NCI-H82 treated with DMSO at 0.1 percent for 48 hours (cell line): ENCODE data around the gene FRMD8.

Source experiments
- DNase-seq: peaks from one replicate; lab custom pipeline; 2025; ENCODE audit not compliant: unreplicated experiment; lab: John Stamatoyannopoulos, UW

The FRMD8 gene

GRCh38 chr11:65375012-65375411, 11.4 kb upstream of the FRMD8 start:
- no peak for DNase-seq

- DNase-seq = no peak
Measured at GRCh38 chr11:65376138-65376713, 10.2 kb upstream of the FRMD8 start.

GRCh38 chr11:65377036-65377435, 9.4 kb upstream of the FRMD8 start:
- no peak for DNase-seq

DNA sequence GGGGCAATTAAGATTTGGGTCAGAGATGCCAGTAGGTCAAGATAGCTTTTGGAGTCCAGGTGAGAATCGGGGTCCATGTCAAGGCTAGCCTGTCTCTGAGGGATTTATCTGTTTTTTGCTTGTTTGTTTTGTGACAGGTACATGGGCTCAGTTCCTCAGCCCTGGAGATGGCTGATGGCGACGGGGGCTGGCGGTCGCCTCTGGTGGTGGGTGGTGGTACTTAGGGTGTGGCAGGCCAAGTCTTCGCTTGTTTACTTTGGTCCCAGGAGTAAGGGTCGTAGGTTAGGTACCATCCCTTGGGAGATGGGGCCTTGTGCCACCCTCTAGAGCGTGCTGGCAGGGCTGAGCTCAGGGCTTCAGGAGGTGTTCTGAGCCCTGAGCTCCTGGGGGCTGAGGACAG, 8.7 kb upstream of the FRMD8 start:
- no peak for DNase-seq

DNA sequence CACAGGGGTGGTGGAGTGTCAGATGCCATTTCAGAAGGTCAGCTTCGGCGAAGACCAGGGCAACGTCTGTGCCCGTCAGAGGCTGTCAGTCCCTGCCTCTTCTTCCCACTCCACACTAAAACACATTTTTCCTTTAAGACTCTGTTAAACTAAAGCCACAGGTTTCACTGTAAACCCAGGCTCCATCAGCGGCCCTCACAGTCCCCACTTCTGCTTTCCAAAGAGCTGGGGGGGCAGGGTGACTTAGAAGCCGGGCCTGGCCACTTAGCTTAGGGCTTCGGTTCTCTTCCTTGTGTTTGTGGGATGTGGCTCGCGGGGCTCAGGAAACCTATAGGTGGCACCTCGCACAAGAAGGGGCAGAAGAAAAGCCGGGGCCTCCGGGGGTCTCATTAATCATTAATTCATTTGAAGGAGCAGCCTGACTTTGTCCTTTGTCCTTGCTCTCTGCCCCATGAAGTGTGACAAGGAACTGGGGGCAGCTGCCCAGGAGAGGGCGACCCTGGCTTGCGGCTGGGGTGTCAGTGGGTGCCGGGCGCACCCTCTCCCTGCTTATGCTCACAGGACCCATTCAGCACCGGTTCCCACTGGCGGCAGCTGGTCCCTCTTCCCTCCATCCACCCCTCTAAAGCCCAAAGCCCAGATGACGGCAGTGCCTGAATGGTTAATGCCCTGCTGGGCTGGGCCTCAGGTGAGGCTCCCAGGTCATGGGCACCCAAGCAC, 8.1 kb upstream of the FRMD8 start:
- no peak for DNase-seq

DNA sequence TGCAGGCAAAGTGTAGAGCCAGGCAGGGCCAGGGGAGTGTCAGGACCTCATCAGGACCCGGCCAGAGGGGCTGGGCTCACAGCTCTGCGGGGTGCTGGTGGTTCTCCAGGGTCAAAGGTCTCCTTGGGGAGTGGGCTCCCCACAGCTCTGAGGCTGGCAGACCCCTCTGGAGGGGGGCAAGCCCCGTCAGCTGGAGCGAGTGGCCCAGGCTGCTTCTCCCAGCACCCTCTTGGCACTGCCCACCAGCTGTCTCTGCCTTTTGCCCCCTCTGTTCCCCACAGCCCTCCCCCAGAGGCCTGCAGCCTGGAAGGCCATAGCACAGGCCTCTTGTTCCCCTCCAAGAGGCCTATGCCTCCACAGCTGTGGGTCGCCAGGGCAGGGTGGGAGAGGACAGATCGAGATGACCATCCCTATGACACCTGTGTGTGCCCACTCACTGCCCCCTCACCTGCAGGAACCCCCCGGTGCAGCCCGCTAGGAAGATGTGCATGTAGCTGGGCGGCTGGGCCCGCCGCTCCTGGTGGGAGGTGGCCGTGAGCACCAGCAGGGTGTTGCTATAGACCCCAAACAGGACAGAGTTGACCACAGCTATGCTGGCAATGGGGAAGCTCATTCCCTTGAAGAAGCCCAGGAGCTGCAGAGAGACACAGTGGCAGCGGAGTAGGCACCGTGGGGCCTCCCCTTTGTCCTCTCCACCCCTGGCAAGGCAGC, 7.4 kb upstream of the FRMD8 start:
- no peak for DNase-seq

- DNase-seq = no peak
Measured at GRCh38 chr11:65379698-65380459, 6.6 kb upstream of the FRMD8 start.

DNA sequence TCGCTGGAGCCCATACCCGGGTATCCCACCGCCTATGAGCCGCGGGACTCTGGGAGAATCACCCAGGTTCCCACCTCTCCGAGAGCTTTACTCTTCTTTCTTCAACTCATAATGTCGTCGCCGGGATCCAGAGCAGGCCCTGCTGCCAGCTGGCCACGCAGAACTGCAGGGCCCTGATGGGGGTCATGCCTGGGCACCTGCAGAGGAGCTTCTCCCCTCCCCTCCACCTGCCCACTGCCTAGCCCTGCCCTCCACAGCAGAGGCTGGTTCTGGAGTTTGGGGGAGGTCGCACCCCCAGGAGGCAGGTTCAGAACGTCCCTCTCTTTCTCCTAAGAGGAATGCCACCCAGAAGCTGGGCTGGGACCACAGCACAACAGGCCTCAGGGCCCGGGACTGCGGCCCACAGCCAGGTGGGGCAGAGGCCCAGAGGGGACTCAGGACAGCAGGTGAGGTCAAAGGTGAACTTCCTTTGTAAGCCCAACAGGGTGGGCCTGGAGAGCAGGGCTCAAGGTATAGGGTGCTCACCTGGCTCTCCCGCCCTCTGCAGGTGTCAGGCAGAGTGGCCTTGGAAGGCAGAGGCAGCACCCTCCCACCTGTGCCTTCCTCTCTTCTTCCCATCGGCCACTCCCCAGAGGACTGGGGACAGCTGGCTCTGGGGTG, 5.8 kb upstream of the FRMD8 start:
- no peak for DNase-seq

DNA sequence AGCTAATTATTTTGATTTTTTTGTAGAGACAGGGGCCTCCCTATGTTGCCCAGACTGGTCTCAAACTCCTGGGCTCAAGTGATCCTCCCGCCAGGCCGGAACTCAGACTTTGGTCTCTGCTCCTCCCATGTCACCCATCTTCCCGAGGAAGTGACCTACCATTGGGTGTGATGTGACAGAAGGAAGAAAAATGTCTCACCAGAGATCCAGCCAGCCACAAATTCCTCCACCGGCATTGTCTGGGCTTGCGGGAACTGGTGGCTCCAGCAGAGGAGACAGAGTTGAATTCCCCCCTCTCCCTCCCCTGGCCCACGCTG, 4.8 kb upstream of the FRMD8 start:
- no peak for DNase-seq

DNA sequence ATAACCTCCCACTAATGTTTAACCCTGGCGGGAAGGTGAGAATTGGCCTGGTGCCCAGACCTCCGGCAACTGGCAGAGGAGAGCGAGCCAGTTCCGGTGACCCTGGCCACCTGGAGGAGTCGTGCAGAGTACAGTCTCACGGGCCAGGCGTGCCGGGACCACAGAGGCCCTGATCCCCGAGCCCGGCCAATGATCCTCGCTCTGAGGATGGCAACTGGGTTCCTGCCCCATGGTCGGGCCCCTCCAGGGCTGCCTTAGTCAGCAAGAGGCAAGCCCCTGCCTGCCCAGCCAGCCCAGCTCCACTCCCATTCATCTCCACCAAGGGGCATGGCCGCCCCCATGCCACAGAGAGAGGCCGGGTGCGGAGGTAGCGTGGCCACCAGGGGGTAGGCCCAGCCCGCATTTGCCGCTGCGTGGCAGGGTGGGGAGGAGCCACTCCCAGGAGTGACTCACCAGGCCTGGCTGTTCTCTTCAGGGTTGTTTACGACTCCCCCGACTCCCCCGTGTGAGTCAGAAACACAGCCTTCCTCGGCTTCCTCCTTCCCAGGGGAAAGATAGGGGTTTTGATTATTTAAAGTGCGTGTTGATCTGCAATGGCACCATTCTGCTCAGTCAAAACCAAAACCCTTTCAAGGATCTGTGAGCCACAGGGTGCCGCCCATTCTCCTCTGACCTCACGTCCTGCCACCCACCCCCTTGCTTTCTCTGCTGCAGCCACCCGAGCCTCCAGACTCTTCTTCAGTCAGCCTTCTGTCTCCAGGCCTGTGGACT, 4.2 kb upstream of the FRMD8 start, which contains the start of gene SLC25A45:
Gene SLC25A45 (minus strand): TSS at position 614 of the 771 bp plus-strand sequence. CDS start 695 bp downstream, outside the sequence.
- DNase-seq = peak; percentile 10

DNA sequence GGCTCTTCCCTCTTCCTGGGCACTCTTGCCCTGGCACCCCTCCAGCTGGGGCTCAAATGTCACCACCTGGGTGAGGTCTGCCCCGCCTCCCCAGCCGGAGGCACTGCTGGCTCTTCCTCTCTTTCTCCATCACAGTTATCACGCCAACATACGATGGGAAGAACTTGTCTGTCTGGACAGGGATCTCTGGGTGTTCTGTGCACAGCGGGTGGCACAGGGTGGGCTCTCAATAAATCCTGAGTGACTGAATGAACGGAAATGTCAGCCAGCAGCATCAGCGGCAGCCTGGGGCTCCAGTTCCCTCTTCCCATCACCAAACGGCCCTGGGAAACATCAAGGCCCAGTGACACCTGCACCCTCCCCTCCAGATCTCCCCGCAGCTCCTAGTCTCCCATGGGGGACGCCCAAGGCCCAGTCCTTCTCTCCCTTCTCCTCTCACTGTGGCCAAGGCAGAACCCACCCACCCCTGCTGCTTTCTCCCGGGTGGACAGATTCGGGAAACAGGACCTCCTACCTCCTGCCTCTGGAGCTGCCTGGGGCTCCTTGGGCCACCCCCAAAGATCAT, 3.6 kb upstream of the FRMD8 start:
- no peak for DNase-seq

GRCh38 chr11:65383778-65384177, 2.7 kb upstream of the FRMD8 start:
- DNase-seq = no peak

- DNase-seq = no peak
Measured at GRCh38 chr11:65384301-65384889, 2.0 kb upstream of the FRMD8 start.

- no peak for DNase-seq
Measured at GRCh38 chr11:65388731-65389130, 2.3 kb downstream of the FRMD8 start.

- no peak for DNase-seq
Measured at GRCh38 chr11:65389294-65389980, 3.0 kb downstream of the FRMD8 start.

DNA sequence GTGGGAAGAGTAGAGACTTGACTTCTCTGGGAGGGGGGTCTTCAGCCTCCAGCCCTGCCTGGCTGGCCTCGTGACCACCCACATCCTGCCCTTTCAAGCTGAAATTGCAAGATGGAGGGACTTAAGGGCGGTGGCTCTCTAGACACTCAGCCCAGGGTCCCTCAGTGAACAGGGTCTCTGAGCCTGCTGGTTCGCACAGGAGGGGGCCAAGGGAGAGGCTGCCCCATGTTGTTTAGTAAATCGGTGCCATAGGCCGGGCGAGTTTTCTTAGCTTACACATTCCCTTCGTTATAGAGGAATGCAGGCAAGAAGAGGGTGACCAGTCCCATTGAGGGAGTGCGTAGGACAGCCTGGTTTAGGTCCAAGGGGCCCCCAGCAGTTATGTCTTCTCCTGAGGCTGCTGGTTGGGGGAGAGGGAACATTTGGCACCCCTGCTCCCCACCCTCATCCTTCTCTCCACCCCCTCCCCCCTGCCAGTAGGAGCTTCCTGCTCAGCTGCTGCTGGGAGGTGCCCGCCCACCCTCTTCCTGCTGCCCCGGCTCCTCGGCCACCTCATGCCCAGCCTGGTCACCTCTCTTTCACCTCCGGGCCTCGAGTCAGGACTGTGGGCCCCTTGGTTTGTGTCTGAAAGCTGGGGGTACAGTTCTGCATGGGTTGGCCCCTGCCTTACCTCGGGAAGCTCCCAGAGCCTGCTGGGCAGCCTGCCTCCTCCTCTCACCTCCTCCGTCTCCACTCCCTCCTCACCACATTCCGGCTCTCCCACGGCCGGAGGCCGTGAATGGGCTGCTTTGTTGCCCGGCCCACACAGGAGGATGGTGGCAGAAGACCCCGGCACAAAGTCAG, 3.9 kb downstream of the FRMD8 start:
- no peak for DNase-seq

DNA sequence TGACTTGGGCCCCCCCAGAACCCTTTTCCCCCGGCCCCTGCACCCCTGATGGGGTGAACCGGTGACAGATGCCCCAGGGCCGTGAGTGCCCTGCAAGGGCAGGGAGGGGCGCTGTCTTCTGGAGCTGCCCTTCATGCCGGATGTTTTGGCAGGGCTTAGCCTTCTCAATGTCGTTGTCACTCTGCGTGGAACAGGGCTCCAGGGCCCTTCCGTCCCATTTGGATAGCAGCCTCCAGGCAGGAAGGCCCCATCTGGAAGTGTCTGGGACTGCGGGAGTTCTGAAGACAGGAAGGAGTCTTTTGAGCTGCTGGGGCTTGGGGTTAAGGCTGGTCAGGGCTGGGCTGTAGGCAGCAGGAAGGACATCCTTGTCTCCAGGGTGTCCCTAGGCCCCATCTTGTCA, 4.6 kb downstream of the FRMD8 start:
- DNase-seq = no peak

GRCh38 chr11:65392186-65392829, 5.9 kb downstream of the FRMD8 start:
- no peak for DNase-seq
